Stomach (tissue), 4 donors: ENCODE data around the gene CRADD.

Source experiments
- EP300 ChIP-seq: sonication (generic); formaldehyde crosslinking; IDR thresholded peaks from one replicate; pipeline ENCODE4 v1.6.1; 2017; ENCODE audit warnings: antibody characterized with exemption
- POLR2A ChIP-seq, 4 donors: fragments of 450-650 bp; IDR thresholded peaks; one replicate each; pipeline ENCODE4 v1.6.1; 2016; ENCODE audit warnings: antibody characterized with exemption in 4 of 4, control low read depth in 2 of 4, mild to moderate bottlenecking in 1 of 4, moderate library complexity in 1 of 4
- TF ChIP-seq, protein P1 (sequence below), 7 experiments: fragments of 450-650 bp in 4 of 7; fragments of 200-600 bp in 3 of 7; sonication (generic) in 3 of 7; IDR thresholded peaks; one replicate each; pipeline ENCODE4 v1.5.1; 2016 to 2019; ENCODE audit warnings: antibody characterized with exemption in 7 of 7, control low read depth in 2 of 7, mild to moderate bottlenecking in 1 of 7

- TF ChIP-seq, protein P1, sequence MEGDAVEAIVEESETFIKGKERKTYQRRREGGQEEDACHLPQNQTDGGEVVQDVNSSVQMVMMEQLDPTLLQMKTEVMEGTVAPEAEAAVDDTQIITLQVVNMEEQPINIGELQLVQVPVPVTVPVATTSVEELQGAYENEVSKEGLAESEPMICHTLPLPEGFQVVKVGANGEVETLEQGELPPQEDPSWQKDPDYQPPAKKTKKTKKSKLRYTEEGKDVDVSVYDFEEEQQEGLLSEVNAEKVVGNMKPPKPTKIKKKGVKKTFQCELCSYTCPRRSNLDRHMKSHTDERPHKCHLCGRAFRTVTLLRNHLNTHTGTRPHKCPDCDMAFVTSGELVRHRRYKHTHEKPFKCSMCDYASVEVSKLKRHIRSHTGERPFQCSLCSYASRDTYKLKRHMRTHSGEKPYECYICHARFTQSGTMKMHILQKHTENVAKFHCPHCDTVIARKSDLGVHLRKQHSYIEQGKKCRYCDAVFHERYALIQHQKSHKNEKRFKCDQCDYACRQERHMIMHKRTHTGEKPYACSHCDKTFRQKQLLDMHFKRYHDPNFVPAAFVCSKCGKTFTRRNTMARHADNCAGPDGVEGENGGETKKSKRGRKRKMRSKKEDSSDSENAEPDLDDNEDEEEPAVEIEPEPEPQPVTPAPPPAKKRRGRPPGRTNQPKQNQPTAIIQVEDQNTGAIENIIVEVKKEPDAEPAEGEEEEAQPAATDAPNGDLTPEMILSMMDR (IDR thresholded peaks at IDR 0.05), result no peak
- TF ChIP-seq EP300 (no peak), POLR2A (IDR thresholded peaks at IDR 0.05) (no peak)
These were observed 207.8 kb downstream of the CRADD start for GRCh38 chr12:93884794-93885460.
